Mesendoderm (in vitro differentiated cells): ENCODE measurements around the gene ZNF311.
A peak's percentile ranks its signal among the peaks of the same experiment; 100 is the strongest.
"Not testable (repeated sequence)": the region's sequence is repeated elsewhere in the genome, so short reads cannot be mapped to it uniquely, and the experiment has no call there.

ENCODE experiments used
- DNase-seq: peaks from one replicate; pipeline ENCODE4 v3.0.0; 2013
- H2AK5ac ChIP-seq: 2 replicates; pipeline ENCODE4 v1.6.1; 2013; ENCODE audit warnings: low read length, inconsistent platforms
- H2BK120ac ChIP-seq: 2 replicates; pipeline ENCODE4 v1.6.1; 2013; ENCODE audit warnings: low read depth, mild to moderate bottlenecking, low read length, moderate library complexity, mixed read lengths
- H2BK15ac ChIP-seq: replicated peaks from 2 replicates; pipeline ENCODE4 v1.6.1; 2013; ENCODE audit warnings: low read depth, mild to moderate bottlenecking, moderate library complexity
- H2BK5ac ChIP-seq: 2 replicates; pipeline ENCODE4 v1.6.1; 2013; ENCODE audit warnings: low read length, inconsistent platforms
- H3K18ac ChIP-seq: 2 replicates; pipeline ENCODE4 v1.6.1; 2013; ENCODE audit warnings: mild to moderate bottlenecking, low read length, mixed read lengths
- H3K23ac ChIP-seq: one replicate; pipeline ENCODE4 v1.6.1; 2013; ENCODE audit warnings: low read length
- H3K27ac ChIP-seq: 2 replicates; pipeline ENCODE4 v1.5.1; 2013; ENCODE audit warnings: low read depth, mild to moderate bottlenecking, inconsistent platforms, low read length, moderate library complexity
- H3K27me3 ChIP-seq: 2 replicates; pipeline ENCODE4 v1.6.1; 2013; ENCODE audit warnings: low read length, control low read depth, mild to moderate bottlenecking, inconsistent platforms; ENCODE audit not compliant: insufficient read depth, poor library complexity
- H3K36me3 ChIP-seq: 2 replicates; pipeline ENCODE4 v1.6.1; 2013; ENCODE audit warnings: low read length, inconsistent platforms; ENCODE audit not compliant: control insufficient read depth, insufficient read depth
- H3K4ac ChIP-seq: one replicate; pipeline ENCODE4 v1.6.1; 2013; ENCODE audit warnings: low read depth, mild to moderate bottlenecking, low read length, moderate library complexity
- H3K4me1 ChIP-seq: 2 replicates; pipeline ENCODE4 v1.6.1; 2013; ENCODE audit warnings: low read depth, low read length, inconsistent platforms; ENCODE audit not compliant: control insufficient read depth
- H3K4me2 ChIP-seq: 2 replicates; pipeline ENCODE4 v1.6.1; 2013; ENCODE audit warnings: low read length
- H3K4me3 ChIP-seq: 2 replicates; pipeline ENCODE4 v1.5.1; 2013; ENCODE audit warnings: mild to moderate bottlenecking, low read length
- H3K56ac ChIP-seq: one replicate; pipeline ENCODE4 v1.6.1; 2013; ENCODE audit warnings: low read length
- H3K79me1 ChIP-seq: 2 replicates; pipeline ENCODE4 v1.6.1; 2013; ENCODE audit warnings: low read length, inconsistent platforms
- H3K79me2 ChIP-seq: 2 replicates; pipeline ENCODE4 v1.6.1; 2013; ENCODE audit warnings: mild to moderate bottlenecking, low read length; ENCODE audit not compliant: control insufficient read depth, insufficient read depth
- H3K9ac ChIP-seq: 2 replicates; pipeline ENCODE4 v1.6.1; 2013; ENCODE audit warnings: low read length, inconsistent platforms
- H4K5ac ChIP-seq: one replicate; pipeline ENCODE4 v1.6.1; 2013; ENCODE audit warnings: low read length
- H4K8ac ChIP-seq: one replicate; pipeline ENCODE4 v1.6.1; 2013; ENCODE audit warnings: low read depth, mild to moderate bottlenecking, control low read depth, low read length, moderate library complexity
- WGBS: extraction: QIAGEN DNeasy Blood & Tissue Kit; methylation state at CpG from one replicate; pipeline ENCODE4 v1.1.7; 2013; ENCODE audit warnings: low lambda C conversion rate, missing lambda C conversion rate; ENCODE audit not compliant: insufficient coverage; ENCODE audit errors: extremely low coverage; 5-methylcytosine and 5-hydroxymethylcytosine counted together

ZNF311 gene

DNA sequence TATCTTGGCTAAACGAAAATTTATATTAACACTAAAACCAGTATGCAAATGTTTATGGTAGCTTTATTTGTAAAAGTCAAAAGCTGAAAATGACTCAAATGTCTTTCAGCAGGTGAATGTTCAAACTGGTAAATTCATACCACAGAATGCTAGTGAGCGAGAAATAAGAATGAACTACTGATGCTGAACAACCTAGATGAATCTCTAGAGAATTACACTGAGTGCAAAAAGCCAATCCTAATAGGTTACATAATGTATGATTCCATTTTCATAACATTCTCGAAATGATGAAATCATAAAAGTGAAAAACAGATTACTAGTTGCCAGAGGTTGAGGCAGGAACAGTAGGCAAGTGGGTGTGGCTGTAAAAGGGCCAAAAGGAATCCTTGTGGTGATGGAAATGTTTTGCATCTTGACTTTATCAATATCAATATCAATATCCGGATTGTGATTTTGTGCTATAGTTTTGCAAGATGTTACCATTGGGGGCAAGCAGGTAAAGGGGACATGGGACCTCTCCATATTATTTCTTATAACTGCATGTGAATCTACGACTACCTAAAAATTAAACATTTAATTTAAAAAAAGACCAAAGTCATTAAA lies 26.1 kb downstream of the ZNF311 start:
- H4K8ac ChIP-seq, result no peak overlapping the region
- DNase-seq, result no peak
- no peak overlapping the region for H2BK15ac ChIP-seq
- H3K18ac ChIP-seq, result no peak overlapping the region
- H3K56ac ChIP-seq, result no peak overlapping the region
- H3K27me3 ChIP-seq, result no peaks in the 10 kb centered on the region
- no peak overlapping the region for H3K9ac ChIP-seq
- no peak overlapping the region for H3K4me3 ChIP-seq
- no peak overlapping the region for H3K27ac ChIP-seq
- H3K79me1 ChIP-seq, result no peaks in the 10 kb centered on the region
- H4K5ac ChIP-seq, result no peak overlapping the region
- peaks cover 3% of the 10 kb centered on the region for H3K4me1 ChIP-seq
- H2BK5ac ChIP-seq, result no peak overlapping the region
- H3K4ac ChIP-seq, result no peak overlapping the region
- no peak overlapping the region for H3K4me2 ChIP-seq
- H3K36me3 ChIP-seq, result no peaks in the 10 kb centered on the region
- WGBS, result no CpG with 5 or more reads among the region's 5 CpGs
- no peak overlapping the region for H3K23ac ChIP-seq
- H3K79me2 ChIP-seq, result no peaks in the 10 kb centered on the region
- no peak overlapping the region for H2BK120ac ChIP-seq
- H2AK5ac ChIP-seq, result no peak overlapping the region

DNA sequence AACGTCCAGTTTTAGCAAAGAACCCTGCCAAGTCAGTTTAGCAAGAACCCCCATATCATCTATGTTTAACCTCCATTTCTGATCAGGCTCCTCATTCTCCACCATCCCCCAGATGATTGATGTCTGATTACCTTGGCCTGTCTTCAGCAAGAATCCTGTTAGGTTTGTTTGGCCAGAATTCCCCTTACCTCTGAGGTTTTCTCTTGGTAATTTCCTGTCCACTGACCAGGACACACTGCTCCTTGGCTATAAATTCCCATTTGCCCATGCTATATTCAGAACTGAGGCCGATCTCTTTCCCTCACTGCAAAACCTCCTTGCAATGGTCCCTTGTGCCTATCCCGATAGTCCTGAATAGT lies 27.0 kb downstream of the ZNF311 start:
- Histone ChIP-seq H3K79me2 (no peaks in the 10 kb centered on the region), H2BK5ac (no peak overlapping the region), H4K8ac (no peak overlapping the region), H2BK120ac (no peak overlapping the region), H3K27me3 (no peaks in the 10 kb centered on the region), H3K4me3 (no peak overlapping the region), H3K79me1 (no peaks in the 10 kb centered on the region), H4K5ac (no peak overlapping the region), H3K27ac (no peak overlapping the region), H3K4ac (no peak overlapping the region), H3K4me2 (no peak overlapping the region), H2BK15ac (no peak overlapping the region), H2AK5ac (no peak overlapping the region), H3K9ac (no peak overlapping the region), H3K23ac (no peak overlapping the region), H3K18ac (no peak overlapping the region), H3K56ac (no peak overlapping the region), H3K36me3 (no peaks in the 10 kb centered on the region), H3K4me1 (peaks cover 3% of the 10 kb centered on the region)
- no peak for DNase-seq
- WGBS, result no CpG with 5 or more reads among the region's 3 CpGs

DNA sequence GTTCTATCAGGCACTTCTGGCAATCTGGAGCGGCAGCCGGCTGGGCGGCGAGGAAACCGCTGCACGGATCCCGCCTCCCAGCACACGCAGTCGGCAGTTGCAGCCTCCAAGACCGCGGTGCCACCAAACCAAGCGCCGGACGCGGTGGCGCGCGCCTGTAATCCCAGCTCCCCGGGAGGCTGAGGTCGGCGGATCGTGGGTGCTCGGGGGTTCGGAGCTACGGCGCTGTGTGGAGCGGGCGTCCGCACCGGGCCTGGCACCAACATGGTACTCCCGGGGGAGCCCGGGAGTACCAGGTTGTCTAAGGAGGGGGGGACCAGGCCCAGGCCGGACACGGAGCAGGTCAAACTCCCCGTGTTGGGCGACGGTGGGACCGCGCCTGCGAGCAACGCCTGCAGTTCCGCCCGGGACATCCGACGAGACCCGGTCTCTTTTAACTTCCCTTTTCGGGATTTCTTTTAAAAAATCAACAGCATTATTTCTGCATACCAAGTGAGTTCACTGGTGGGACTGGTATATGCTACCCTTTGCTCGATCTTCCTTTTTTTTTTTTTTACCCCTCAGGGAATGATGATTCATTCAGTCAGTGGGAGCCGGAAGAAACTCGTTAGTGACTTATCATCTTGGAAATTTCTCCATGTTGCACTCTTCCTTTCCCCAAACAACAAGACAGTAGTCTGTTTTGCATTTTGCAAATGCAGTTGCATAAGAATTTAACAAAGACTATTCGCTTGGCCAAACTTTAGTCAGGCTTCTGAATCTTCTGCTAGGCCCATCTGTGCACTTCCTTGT lies 27.6 kb downstream of the ZNF311 start:
- Histone ChIP-seq H3K4me2 (no peak overlapping the region), H2BK15ac (no peak overlapping the region), H3K36me3 (no peaks in the 10 kb centered on the region), H3K4me1 (peaks cover 3% of the 10 kb centered on the region), H3K56ac (peak overlapping the region; percentile 15), H3K23ac (no peak overlapping the region), H4K5ac (no peak overlapping the region), H3K9ac (no peak overlapping the region), H3K79me2 (no peaks in the 10 kb centered on the region), H3K27me3 (no peaks in the 10 kb centered on the region), H4K8ac (no peak overlapping the region), H2AK5ac (no peak overlapping the region), H3K4ac (no peak overlapping the region), H2BK120ac (no peak overlapping the region), H3K4me3 (no peak overlapping the region), H3K18ac (no peak overlapping the region), H3K79me1 (no peaks in the 10 kb centered on the region), H2BK5ac (no peak overlapping the region), H3K27ac (no peak overlapping the region)
- DNase-seq, result no peak
- WGBS, result no CpG with 5 or more reads among the region's 51 CpGs

DNA sequence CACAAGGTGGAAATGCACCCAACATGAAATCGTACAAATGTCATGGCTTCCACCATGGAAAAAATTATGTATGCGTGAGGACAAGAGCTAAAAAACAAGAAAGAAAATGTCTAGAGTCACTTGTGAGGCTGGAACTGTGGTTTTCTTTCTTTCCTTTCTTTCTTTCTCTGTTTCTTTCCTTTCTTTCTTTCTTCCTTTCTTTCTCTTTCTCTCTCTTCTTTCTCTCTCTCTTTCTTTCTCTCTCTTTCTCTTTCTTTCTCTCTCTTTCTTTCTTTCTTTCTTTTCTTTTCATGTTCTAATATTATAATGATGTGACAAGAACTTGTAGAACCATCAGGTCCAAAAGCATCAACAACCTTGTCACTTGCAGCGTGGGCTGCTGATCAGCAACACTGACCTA lies 28.4 kb downstream of the ZNF311 start:
- H3K18ac ChIP-seq, result no peak overlapping the region
- H3K79me1 ChIP-seq, result no peaks in the 10 kb centered on the region
- no peaks in the 10 kb centered on the region for H3K36me3 ChIP-seq
- no peak overlapping the region for H3K23ac ChIP-seq
- no peak overlapping the region for H3K9ac ChIP-seq
- H3K4ac ChIP-seq, result no peak overlapping the region
- H3K79me2 ChIP-seq, result no peaks in the 10 kb centered on the region
- no peak overlapping the region for H3K4me3 ChIP-seq
- no peak for DNase-seq
- no CpG with 5 or more reads among the region's 3 CpGs for WGBS
- H2BK120ac ChIP-seq, result no peak overlapping the region
- no peak overlapping the region for H3K56ac ChIP-seq
- no peaks in the 10 kb centered on the region for H3K27me3 ChIP-seq
- no peak overlapping the region for H4K5ac ChIP-seq
- no peak overlapping the region for H3K27ac ChIP-seq
- no peak overlapping the region for H2BK5ac ChIP-seq
- H2BK15ac ChIP-seq, result no peak overlapping the region
- no peak overlapping the region for H2AK5ac ChIP-seq
- H3K4me1 ChIP-seq, result peaks cover 3% of the 10 kb centered on the region
- H3K4me2 ChIP-seq, result no peak overlapping the region
- no peak overlapping the region for H4K8ac ChIP-seq

DNA sequence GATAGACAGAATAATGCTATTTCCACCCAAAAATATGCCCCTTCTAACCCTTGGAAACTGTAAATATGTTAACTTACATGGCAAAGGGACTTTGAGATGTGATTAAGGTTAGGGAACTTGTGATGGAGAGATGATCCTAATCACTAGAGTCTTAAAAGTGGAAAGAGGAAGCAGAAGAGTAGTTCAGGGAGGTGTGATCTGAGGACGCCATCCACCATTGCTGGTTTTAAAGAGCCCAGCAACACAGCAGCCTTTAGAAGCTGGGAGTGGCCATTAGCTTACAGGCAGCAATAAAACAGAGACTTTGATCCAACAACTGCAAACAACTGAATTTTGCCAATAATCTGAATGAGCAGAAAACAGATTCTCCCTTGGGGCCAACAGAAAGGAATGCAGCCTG lies 30.6 kb downstream of the ZNF311 start:
- Histone ChIP-seq H4K8ac (no peak overlapping the region), H3K27me3 (no peaks in the 10 kb centered on the region), H3K9ac (no peak overlapping the region), H3K4me2 (no peak overlapping the region), H4K5ac (no peak overlapping the region), H3K18ac (no peak overlapping the region), H2BK5ac (no peak overlapping the region), H3K4me1 (no peaks in the 10 kb centered on the region), H2AK5ac (no peak overlapping the region), H2BK120ac (no peak overlapping the region), H3K79me1 (no peaks in the 10 kb centered on the region), H3K4ac (no peak overlapping the region), H3K27ac (no peak overlapping the region), H2BK15ac (no peak overlapping the region), H3K23ac (no peak overlapping the region), H3K56ac (no peak overlapping the region), H3K4me3 (no peak overlapping the region), H3K36me3 (no peaks in the 10 kb centered on the region), H3K79me2 (no peaks in the 10 kb centered on the region)
- no CpG with 5 or more reads among the region's 1 CpG for WGBS
- no peak for DNase-seq

DNA sequence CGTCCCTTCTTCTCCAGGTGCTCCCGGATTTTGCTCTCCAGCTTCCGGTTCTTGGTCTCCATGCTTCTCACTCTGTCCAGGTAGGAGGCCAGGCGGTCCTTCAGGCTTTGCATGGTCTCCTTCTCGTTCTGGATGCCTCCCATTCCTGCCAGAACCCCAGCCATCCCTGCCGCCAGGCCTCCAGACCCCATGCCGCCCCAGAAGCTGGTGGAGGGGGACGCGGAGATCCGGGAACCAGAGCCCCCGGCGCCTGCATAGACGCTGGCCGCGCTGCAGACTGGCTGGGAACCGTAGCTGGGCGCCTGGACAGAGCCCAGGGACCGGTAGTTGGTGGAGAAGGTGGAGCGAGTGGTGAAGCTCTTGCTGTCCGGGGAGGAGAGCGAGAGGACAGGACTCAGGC lies 35.1 kb downstream of the ZNF311 start:
- H3K36me3 ChIP-seq, H2BK15ac ChIP-seq, H4K8ac ChIP-seq, H3K56ac ChIP-seq, H3K79me1 ChIP-seq, H3K4me3 ChIP-seq, H3K27ac ChIP-seq, H3K18ac ChIP-seq, H3K27me3 ChIP-seq, H2BK5ac ChIP-seq, H2BK120ac ChIP-seq, H3K4me1 ChIP-seq, H2AK5ac ChIP-seq, H3K4ac ChIP-seq, H3K4me2 ChIP-seq, H3K9ac ChIP-seq, H3K79me2 ChIP-seq, H3K23ac ChIP-seq, H4K5ac ChIP-seq, DNase-seq: not testable (repeated sequence)
- no CpG with 5 or more reads among the region's 21 CpGs for WGBS
